Neutrophil (primary cell): ENCODE data around the gene AGAP2.

ENCODE experiments used
- H3K27ac ChIP-seq: fragments of 200-600 bp; sonication (generic); 2 replicates; pipeline ENCODE4 v1.5.1; 2016; ENCODE audit warnings: mild to moderate bottlenecking, moderate library complexity
- H3K27me3 ChIP-seq: fragments of 200-600 bp; sonication (generic); 2 replicates; pipeline ENCODE4 v1.6.0; 2016; ENCODE audit warnings: mild to moderate bottlenecking
- H3K36me3 ChIP-seq: fragments of 200-600 bp; sonication (generic); 2 replicates; pipeline ENCODE4 v1.5.1; 2017
- H3K4me1 ChIP-seq, 2 experiments: fragments of 200-600 bp in 1 of 2; sonication (generic) in 1 of 2; 1 replicate in 1 of 2; 2 replicates in 1 of 2; pipeline versions ENCODE4 v1.5.1 to v1.6.1; 2013 to 2016; ENCODE audit warnings: low read depth in 1 of 2, low read length in 1 of 2, mild to moderate bottlenecking in 1 of 2, moderate library complexity in 1 of 2; ENCODE audit not compliant: control insufficient read depth in 1 of 2, insufficient read depth in 1 of 2
- H3K4me3 ChIP-seq, 2 experiments: fragments of 200-600 bp in 1 of 2; sonication (generic) in 1 of 2; 1 replicate in 1 of 2; 2 replicates in 1 of 2; pipeline ENCODE4 v1.5.1; 2013 to 2016; ENCODE audit warnings: low read depth in 1 of 2, low read length in 1 of 2, mild to moderate bottlenecking in 1 of 2, moderate library complexity in 1 of 2
- H3K9me3 ChIP-seq: fragments of 200-600 bp; sonication (generic); 2 replicates; pipeline ENCODE4 v1.5.1; 2016
- TF ChIP-seq, protein P1 (sequence below): fragments of 200-600 bp; sonication (generic); IDR thresholded peaks from 2 replicates; pipeline ENCODE4 v1.5.1; 2016; ENCODE audit warnings: antibody characterized with exemption

The AGAP2 gene

DNA sequence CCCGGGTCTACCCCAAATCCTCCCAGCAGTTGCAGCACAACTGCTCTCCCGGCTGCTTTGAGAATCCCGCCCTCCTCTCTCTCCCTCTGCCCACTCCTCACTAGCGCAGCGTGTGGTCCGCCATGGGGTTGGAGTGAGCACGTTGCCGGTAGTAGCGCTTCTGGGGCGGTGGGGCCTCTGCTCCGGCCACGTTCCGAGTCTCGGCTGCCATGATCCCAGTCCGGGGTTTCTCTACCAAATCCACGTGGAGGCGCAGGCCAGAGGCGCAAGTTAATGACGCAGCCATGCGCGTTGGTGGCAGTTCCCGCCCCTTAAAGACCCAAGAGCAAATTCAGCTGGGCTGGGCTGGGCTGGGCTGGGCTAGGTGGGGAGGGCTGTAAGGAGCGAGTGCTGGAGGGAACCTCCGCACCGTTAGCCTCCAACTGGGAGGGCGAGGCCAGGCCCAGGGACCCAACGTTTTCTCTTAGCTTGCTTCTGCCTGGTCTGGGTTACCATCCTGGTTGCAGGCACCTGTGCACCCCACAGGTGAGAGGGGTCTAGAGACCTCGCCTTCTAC is 33.4 kb upstream of the AGAP2 start, which contains the start of gene METTL1:
TSS of gene METTL1 (minus strand) at position 233 of the 556 bp plus-strand sequence. CDS start at position 211, 22 bp downstream.
- H3K4me3 ChIP-seq = peak within 1 kb of the TSS; percentile 82 to 89
- TF ChIP-seq, protein P1, sequence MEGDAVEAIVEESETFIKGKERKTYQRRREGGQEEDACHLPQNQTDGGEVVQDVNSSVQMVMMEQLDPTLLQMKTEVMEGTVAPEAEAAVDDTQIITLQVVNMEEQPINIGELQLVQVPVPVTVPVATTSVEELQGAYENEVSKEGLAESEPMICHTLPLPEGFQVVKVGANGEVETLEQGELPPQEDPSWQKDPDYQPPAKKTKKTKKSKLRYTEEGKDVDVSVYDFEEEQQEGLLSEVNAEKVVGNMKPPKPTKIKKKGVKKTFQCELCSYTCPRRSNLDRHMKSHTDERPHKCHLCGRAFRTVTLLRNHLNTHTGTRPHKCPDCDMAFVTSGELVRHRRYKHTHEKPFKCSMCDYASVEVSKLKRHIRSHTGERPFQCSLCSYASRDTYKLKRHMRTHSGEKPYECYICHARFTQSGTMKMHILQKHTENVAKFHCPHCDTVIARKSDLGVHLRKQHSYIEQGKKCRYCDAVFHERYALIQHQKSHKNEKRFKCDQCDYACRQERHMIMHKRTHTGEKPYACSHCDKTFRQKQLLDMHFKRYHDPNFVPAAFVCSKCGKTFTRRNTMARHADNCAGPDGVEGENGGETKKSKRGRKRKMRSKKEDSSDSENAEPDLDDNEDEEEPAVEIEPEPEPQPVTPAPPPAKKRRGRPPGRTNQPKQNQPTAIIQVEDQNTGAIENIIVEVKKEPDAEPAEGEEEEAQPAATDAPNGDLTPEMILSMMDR = no peak
- peaks cover 16 to 20% of the 10 kb centered on the region in 2 experiments for H3K4me1 ChIP-seq
- no peaks in the 10 kb centered on the region for H3K9me3 ChIP-seq
- H3K27me3 ChIP-seq = peaks cover 28% of the 10 kb centered on the region
- H3K27ac ChIP-seq = peak within 1 kb of the TSS; percentile 26
- no peaks in the 10 kb centered on the region for H3K36me3 ChIP-seq

GRCh38 chr12:57771236-57771872 is 32.8 kb upstream of the AGAP2 start:
- Histone ChIP-seq H3K9me3 (no peaks in the 10 kb centered on the region), H3K4me3 (peak overlapping the region; percentile 82 to 89), H3K27ac (no peak overlapping the region), H3K36me3 (no peaks in the 10 kb centered on the region), H3K4me1 (peaks cover 22 to 26% of the 10 kb centered on the region in 2 experiments), H3K27me3 (peaks cover 34% of the 10 kb centered on the region)
- TF ChIP-seq, protein P1 = no peak

DNA sequence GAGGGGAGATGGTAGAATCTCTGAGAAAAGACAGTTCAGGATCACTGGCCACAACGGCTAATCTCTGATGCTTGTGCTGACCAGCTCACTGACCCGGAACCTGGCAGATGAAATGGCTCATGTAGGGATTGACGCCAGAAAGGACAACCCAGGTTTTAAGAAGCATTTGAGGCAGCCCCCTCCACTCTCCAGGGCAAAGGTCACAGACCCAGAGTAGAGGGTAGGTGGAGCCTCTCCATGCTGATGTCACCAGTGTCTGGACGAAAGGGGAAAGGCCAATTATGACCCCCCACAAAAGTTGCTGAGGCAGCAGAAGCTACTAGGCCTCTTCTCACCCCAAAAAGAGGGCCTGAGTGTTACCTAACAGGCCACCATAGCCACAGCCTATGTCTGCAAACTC is 32.2 kb upstream of the AGAP2 start:
- Histone ChIP-seq H3K27me3 (peaks cover 40% of the 10 kb centered on the region), H3K27ac (no peak overlapping the region), H3K4me3 (no peak overlapping the region), H3K9me3 (no peaks in the 10 kb centered on the region), H3K4me1 (peaks cover 28 to 33% of the 10 kb centered on the region in 2 experiments), H3K36me3 (no peaks in the 10 kb centered on the region)
- TF ChIP-seq, protein P1 = no peak

DNA sequence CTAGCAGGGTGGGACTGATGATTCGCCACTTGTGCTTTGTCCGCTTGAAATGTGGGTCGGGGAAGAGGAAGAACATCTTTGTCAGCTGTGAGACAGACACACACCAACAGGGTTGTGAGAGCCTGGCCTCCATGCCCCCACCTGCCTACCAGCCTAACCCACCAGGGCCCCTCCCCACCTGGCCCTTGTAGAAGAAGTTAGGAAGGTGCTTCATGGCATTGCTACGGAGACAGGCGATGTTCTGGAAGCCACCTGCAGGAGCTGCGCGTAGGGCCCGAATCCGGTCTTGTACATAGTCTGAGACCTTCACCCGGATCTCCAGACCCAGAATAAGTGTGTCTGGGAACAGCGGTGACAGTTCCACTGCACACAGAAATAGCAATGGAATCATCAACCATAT is 31.1 kb upstream of the AGAP2 start:
- Histone ChIP-seq H3K27ac (no peak overlapping the region), H3K4me1 (peaks cover 39 to 44% of the 10 kb centered on the region in 2 experiments), H3K4me3 (no peak overlapping the region), H3K36me3 (no peaks in the 10 kb centered on the region), H3K27me3 (peaks cover 51% of the 10 kb centered on the region), H3K9me3 (no peaks in the 10 kb centered on the region)
- TF ChIP-seq, protein P1 = no peak

GRCh38 chr12:57767876-57768275 is 29.3 kb upstream of the AGAP2 start:
- Histone ChIP-seq H3K4me3 (no peak overlapping the region), H3K27ac (no peak overlapping the region), H3K4me1 (peaks cover 39 to 44% of the 10 kb centered on the region in 2 experiments), H3K36me3 (no peaks in the 10 kb centered on the region), H3K27me3 (peaks cover 62% of the 10 kb centered on the region), H3K9me3 (no peaks in the 10 kb centered on the region)
- TF ChIP-seq, protein P1 = no peak
